ENCODE data around the gene CKB. TPM values are rescaled to one million over a fixed set of nuclear protein-coding genes. Genes with fewer than 3 reads are reported as not detected.
A peak's percentile ranks its signal among the peaks of the same experiment; 100 is the strongest.

Gene CKB
- total RNA-seq, 2 experiments from 2014 or later = 5.8 to 9.1 TPM

DNA sequence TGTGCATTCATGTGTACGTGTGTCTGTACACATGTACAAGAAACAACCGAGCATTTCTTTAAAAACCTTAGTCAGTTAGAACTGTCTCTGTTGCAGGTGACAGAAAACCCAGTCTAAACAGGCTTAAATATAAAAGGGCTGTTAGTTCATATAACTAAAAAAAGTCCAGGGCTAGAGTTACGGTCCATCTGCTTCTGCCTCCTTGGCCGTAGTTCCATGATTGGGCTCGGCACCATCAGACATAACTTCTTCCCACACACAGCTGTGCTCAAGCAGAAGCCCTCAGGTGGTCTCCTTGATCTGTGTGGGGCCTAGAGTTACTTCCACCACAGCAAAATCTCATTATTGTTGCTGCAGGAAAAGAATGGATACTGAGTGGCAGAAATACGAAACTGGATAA, 34.6 kb downstream of the CKB start:
- no peak for ATAC-seq
- H3K4me3 Mint-ChIP-seq = no peak overlapping the region
- POLR2A ChIA-PET = no interaction called here
- H3K27me3 Mint-ChIP-seq = no peaks in the 10 kb centered on the region
- H3K9me3 Mint-ChIP-seq = no peaks in the 10 kb centered on the region
- no peak for DNase-seq
- H3K4me1 Mint-ChIP-seq (ENCODE audit: low read depth) = no peaks in the 10 kb centered on the region
- H3K36me3 Mint-ChIP-seq (ENCODE audit: low read depth) = peaks cover 16% of the 10 kb centered on the region
- intact Hi-C loops (cut with micrococcal nuclease) = no loop called here
- TF ChIP-seq, protein P1, sequence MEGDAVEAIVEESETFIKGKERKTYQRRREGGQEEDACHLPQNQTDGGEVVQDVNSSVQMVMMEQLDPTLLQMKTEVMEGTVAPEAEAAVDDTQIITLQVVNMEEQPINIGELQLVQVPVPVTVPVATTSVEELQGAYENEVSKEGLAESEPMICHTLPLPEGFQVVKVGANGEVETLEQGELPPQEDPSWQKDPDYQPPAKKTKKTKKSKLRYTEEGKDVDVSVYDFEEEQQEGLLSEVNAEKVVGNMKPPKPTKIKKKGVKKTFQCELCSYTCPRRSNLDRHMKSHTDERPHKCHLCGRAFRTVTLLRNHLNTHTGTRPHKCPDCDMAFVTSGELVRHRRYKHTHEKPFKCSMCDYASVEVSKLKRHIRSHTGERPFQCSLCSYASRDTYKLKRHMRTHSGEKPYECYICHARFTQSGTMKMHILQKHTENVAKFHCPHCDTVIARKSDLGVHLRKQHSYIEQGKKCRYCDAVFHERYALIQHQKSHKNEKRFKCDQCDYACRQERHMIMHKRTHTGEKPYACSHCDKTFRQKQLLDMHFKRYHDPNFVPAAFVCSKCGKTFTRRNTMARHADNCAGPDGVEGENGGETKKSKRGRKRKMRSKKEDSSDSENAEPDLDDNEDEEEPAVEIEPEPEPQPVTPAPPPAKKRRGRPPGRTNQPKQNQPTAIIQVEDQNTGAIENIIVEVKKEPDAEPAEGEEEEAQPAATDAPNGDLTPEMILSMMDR (IDR thresholded peaks at IDR 0.05) = no peak
- H3K27ac Mint-ChIP-seq = no peak overlapping the region
- CTCF ChIA-PET = interaction anchor here (1.3 to 2.2 kb wide), 2 partner anchors 12 to 31 kb away, joined by 4 to 5 read pairs; no protein-coding TSS in a partner anchor

DNA sequence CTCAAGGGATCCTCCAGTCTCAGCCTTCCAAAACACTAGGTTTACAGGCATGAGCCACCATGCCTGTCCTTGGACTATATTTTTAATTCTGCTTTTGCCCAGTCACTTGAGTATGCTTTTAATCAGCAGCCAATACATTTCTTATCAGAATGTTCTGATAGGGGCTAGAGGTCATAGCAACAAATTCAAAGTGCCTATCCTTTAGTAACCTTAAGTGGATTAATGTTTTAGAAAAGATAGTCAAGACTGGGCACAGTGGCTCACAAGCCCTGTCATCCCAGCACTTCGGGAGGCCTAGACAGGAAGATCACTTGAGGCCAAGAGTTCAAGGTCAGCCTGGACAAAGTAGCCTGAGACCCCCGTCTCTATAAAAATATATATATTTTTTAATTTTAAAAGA, 37.1 kb downstream of the CKB start:
- intact Hi-C loops (cut with micrococcal nuclease) = no loop called here
- Mint-ChIP-seq H3K27ac (no peak overlapping the region), H3K36me3 (ENCODE audit: low read depth) (peaks cover 35% of the 10 kb centered on the region), H3K4me1 (ENCODE audit: low read depth) (peaks cover 6% of the 10 kb centered on the region), H3K9me3 (no peaks in the 10 kb centered on the region), H3K27me3 (no peaks in the 10 kb centered on the region), H3K4me3 (no peak overlapping the region)
- DNase-seq = no peak
- ChIA-PET POLR2A (interaction anchor here (0.6 kb wide), 1 partner anchor 173 kb away, joined by 3 read pairs; no protein-coding TSS in a partner anchor), CTCF (no interaction called here)
- no peak for ATAC-seq
- TF ChIP-seq, protein P1 (IDR thresholded peaks at IDR 0.05) = no peak

DNA sequence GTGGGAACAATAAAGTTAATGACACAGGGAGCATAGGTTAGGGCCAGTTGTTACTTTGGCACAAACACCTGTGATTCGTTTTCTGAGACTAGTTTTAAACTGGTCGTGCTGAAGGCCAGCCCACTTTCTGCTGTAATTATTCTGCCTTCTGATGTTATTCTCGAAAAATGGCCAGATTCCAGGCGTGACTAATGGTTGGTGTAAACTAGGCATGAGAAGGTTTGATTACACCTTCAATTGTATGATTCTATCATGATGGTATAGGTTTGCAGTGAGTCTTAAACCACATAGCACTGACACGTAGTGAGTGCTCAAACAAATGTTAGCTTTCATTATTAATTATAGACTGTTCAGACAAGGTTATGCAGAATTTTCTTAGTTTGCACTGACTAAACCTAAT, 39.0 kb downstream of the CKB start:
- no peak for ATAC-seq
- H3K27me3 Mint-ChIP-seq = no peaks in the 10 kb centered on the region
- no peak overlapping the region for H3K27ac Mint-ChIP-seq
- H3K4me3 Mint-ChIP-seq = no peak overlapping the region
- H3K9me3 Mint-ChIP-seq = no peaks in the 10 kb centered on the region
- POLR2A ChIA-PET = no interaction called here
- H3K36me3 Mint-ChIP-seq (ENCODE audit: low read depth) = peaks cover 41% of the 10 kb centered on the region
- DNase-seq = no peak
- TF ChIP-seq, protein P1 (IDR thresholded peaks at IDR 0.05) = no peak
- intact Hi-C loops (cut with micrococcal nuclease) = no loop called here
- CTCF ChIA-PET = no interaction called here
- H3K4me1 Mint-ChIP-seq (ENCODE audit: low read depth) = peaks cover 11% of the 10 kb centered on the region

DNA sequence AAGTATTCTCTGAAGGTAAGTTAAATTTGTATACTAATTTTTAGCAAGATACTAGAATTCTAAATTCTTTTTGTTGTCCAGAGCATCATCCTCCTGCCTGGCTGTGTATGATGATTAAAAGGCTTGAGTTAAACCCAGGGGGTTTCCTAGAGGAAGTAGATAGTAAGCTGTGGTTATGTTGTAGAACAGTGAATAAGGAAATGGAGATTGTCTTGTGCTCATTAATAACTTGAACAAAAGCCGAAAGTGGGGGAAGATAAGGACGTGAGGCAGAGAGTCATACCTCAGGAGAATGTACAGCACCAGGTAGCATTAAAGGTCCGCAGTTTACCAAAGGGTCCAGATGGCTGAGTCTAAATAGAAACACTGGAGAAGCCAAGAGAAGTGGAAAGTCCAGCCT, 42.0 kb downstream of the CKB start:
- TF ChIP-seq, protein P1 (IDR thresholded peaks at IDR 0.05) = no peak
- ATAC-seq = peak; percentile 82
- intact Hi-C loops (cut with micrococcal nuclease) = no loop called here
- CTCF ChIA-PET = no interaction called here
- POLR2A ChIA-PET = no interaction called here
- H3K36me3 Mint-ChIP-seq (ENCODE audit: low read depth) = peaks cover 43% of the 10 kb centered on the region
- H3K27me3 Mint-ChIP-seq = no peaks in the 10 kb centered on the region
- H3K4me3 Mint-ChIP-seq = no peak overlapping the region
- DNase-seq = no peak
- peak overlapping the region; percentile 65 for H3K27ac Mint-ChIP-seq
- H3K9me3 Mint-ChIP-seq = no peaks in the 10 kb centered on the region
- peaks cover 11% of the 10 kb centered on the region for H3K4me1 Mint-ChIP-seq (ENCODE audit: low read depth)

DNA sequence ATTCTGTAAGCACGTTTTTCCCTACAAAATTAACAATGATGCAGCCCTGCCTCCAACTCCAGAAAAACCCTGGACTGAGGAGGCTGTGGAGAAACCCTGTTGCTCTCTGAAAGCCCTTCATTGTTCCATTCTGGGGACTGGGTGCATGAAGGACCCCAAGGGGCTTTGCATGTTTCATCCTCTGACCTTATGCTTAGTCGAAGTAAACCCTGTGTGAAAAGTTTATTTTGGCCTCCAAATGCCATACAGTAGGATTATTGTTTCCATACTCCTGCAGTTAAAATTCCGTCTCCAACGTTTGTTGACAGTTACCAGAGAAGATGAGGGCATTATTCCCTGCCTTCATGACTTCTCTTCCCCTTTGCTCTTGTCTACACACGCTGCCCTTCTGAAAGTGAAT, 46.0 kb downstream of the CKB start:
- no peaks in the 10 kb centered on the region for H3K9me3 Mint-ChIP-seq
- ChIA-PET POLR2A (no interaction called here), CTCF (interaction anchor here (0.8 to 2.2 kb wide), 2 partner anchors 17 to 23 kb away, joined by 3 to 7 read pairs; no protein-coding TSS in a partner anchor)
- TF ChIP-seq, protein P1 (IDR thresholded peaks at IDR 0.05) = no peak
- no peak for ATAC-seq
- intact Hi-C loops (cut with micrococcal nuclease) = no loop called here
- peaks cover 11% of the 10 kb centered on the region for H3K4me1 Mint-ChIP-seq (ENCODE audit: low read depth)
- no peaks in the 10 kb centered on the region for H3K27me3 Mint-ChIP-seq
- no peak overlapping the region for H3K4me3 Mint-ChIP-seq
- H3K36me3 Mint-ChIP-seq (ENCODE audit: low read depth) = peaks cover 37% of the 10 kb centered on the region
- H3K27ac Mint-ChIP-seq = no peak overlapping the region
- DNase-seq = no peak
